ENCODE measurements around the gene ZFYVE9. TPM values are rescaled to one million over a fixed set of nuclear protein-coding genes. Genes with fewer than 3 reads are reported as not detected.

Gene ZFYVE9
- polyA plus RNA-seq, 3 donors = 0.09 TPM; not detected in 2

GRCh38 chr1:52253421-52253820 lies 111.5 kb downstream of the ZFYVE9 start:
- Mint-ChIP-seq H3K27ac (no peak overlapping the region), H3K4me3 (peak overlapping the region in 1 of 2 donors; percentile 67), H3K4me1 (no peaks in the 10 kb centered on the region), H3K27me3 (ENCODE audit: low read depth in 3 of 3) (peaks cover 42 to 89% (median 76%) of the 10 kb centered on the region in 3 donors), H3K36me3 (peaks cover 3 to 8% of the 10 kb centered on the region in 2 donors), H3K9me3 (peaks cover 4 to 21% (median 19%) of the 10 kb centered on the region in 7 donors)
- Histone ChIP-seq H3K27me3 (ENCODE audit: control insufficient read depth in 2 of 2, insufficient read depth in 2 of 2, low read length in 2 of 2) (peaks cover 81 to 97% of the 10 kb centered on the region in 2 donors), H3K36me3 (replicated peaks in 1 of 2; ENCODE audit: control insufficient read depth in 1 of 2, insufficient read depth in 2 of 2, low read length in 2 of 2) (no peaks in the 10 kb centered on the region), H3K4me2 (replicated peaks; ENCODE audit: extremely low read depth, low read length, poor library complexity, severe bottlenecking) (no peak overlapping the region), H3K4me3 (replicated peaks in 1 of 3; ENCODE audit: low read depth in 2 of 3, low read length in 3 of 3) (no peak overlapping the region), H3K9me3 (replicated peaks in 1 of 2; ENCODE audit: control insufficient read depth in 1 of 2, insufficient read depth in 1 of 2, low read length in 2 of 2) (peaks cover 3 to 19% of the 10 kb centered on the region in 2 donors), H3K27ac (ENCODE audit: low read depth in 1 of 2, low read length in 2 of 2) (no peak overlapping the region), H3K79me2 (ENCODE audit: insufficient read depth, low read length) (no peaks in the 10 kb centered on the region), H3K4me1 (ENCODE audit: control insufficient read depth in 1 of 2, insufficient read depth in 2 of 2, low read length in 2 of 2) (no peaks in the 10 kb centered on the region), H3K9ac (ENCODE audit: insufficient read depth, low read length, poor library complexity, severe bottlenecking) (no peak overlapping the region), H4K20me1 (ENCODE audit: insufficient read depth, low read length) (no peaks in the 10 kb centered on the region), H2AFZ (ENCODE audit: insufficient read depth, low read depth, low read length, poor library complexity, severe bottlenecking) (no peak overlapping the region)
- DNase-seq = no peak
- intact Hi-C loops (cut with micrococcal nuclease) = no loop called here
- WGBS (ENCODE audit: insufficient coverage) = 80% methylated on average over 2 of the region's 5 CpGs
- TF ChIP-seq CTCF (IDR thresholded peaks at IDR 0.05) = no peak

- H3K4me2 ChIP-seq (replicated peaks; ENCODE audit: extremely low read depth, low read length, poor library complexity, severe bottlenecking) = no peak overlapping the region
- no peaks in the 10 kb centered on the region for H4K20me1 ChIP-seq (ENCODE audit: insufficient read depth, low read length)
- no peak for TF ChIP-seq CTCF (IDR thresholded peaks at IDR 0.05)
- no peaks in the 10 kb centered on the region for H3K36me3 ChIP-seq (replicated peaks in 1 of 2; ENCODE audit: control insufficient read depth in 1 of 2, insufficient read depth in 2 of 2, low read length in 2 of 2)
- Mint-ChIP-seq H3K4me3 (peak overlapping the region in 1 of 2 donors; percentile 76), H3K9me3 (peaks cover 0 to 5% (median under 1%) of the 10 kb centered on the region in 7 donors), H3K4me1 (peaks cover 4% of the 10 kb centered on the region), H3K36me3 (peaks cover 0 to 1% of the 10 kb centered on the region in 2 donors), H3K27ac (no peak overlapping the region), H3K27me3 (ENCODE audit: low read depth in 3 of 3) (peaks cover 73 to 90% (median 90%) of the 10 kb centered on the region in 3 donors)
- WGBS (ENCODE audit: insufficient coverage) = no CpG with 5 or more reads among the region's 3 CpGs
- no peak overlapping the region for H3K27ac ChIP-seq (ENCODE audit: low read depth in 1 of 2, low read length in 2 of 2)
- intact Hi-C loops (cut with micrococcal nuclease) = no loop called here
- no peak overlapping the region for H2AFZ ChIP-seq (ENCODE audit: insufficient read depth, low read depth, low read length, poor library complexity, severe bottlenecking)
- no peak for DNase-seq
- H3K27me3 ChIP-seq (ENCODE audit: control insufficient read depth in 2 of 2, insufficient read depth in 2 of 2, low read length in 2 of 2) = peaks cover 76 to 96% of the 10 kb centered on the region in 2 donors
- no peaks in the 10 kb centered on the region for H3K9me3 ChIP-seq (replicated peaks in 1 of 2; ENCODE audit: control insufficient read depth in 1 of 2, insufficient read depth in 1 of 2, low read length in 2 of 2)
- H3K9ac ChIP-seq (ENCODE audit: insufficient read depth, low read length, poor library complexity, severe bottlenecking) = no peak overlapping the region
- H3K4me3 ChIP-seq (replicated peaks in 1 of 3; ENCODE audit: low read depth in 2 of 3, low read length in 3 of 3) = no peak overlapping the region
- peaks cover 0 to 6% of the 10 kb centered on the region in 2 donors for H3K4me1 ChIP-seq (ENCODE audit: control insufficient read depth in 1 of 2, insufficient read depth in 2 of 2, low read length in 2 of 2)
- no peaks in the 10 kb centered on the region for H3K79me2 ChIP-seq (ENCODE audit: insufficient read depth, low read length)
Observed at GRCh38 chr1:52259886-52260285, 118.0 kb downstream of the ZFYVE9 start.
